DMS 273 (cell line): Measurements from ENCODE around the gene UBD.

Experiments used
- DNase-seq: peaks from one replicate; lab custom pipeline; 2025; ENCODE audit not compliant: unreplicated experiment; lab: John Stamatoyannopoulos, UW

UBD gene

DNA sequence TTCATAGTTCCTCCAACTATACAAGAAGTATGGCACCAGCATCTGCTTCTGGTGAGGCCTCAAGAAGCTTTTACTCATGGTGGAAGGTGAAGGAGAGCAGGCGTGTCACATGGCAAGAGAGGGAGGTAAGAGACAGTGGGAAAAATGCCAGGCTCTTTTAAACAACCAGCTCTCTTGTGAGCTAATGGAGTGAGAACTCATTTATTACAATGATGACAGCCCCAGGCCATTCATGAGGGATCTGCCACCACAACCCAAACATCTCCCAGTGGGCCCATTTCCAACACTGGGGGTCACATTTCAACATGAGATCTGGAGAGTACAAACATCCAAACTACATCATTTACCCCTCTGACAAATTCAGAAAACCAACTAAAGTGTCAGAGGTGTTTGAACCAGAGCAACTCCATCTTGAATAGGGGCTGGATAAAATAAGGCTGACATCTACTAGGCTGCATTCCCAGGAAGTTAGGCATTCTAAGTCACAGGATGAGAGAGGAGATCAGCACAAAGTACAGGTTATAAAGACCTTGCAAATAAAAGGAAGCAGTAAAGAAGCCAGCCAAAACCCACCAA, 2.2 kb upstream of the UBD start:
- no peak for DNase-seq

DNA sequence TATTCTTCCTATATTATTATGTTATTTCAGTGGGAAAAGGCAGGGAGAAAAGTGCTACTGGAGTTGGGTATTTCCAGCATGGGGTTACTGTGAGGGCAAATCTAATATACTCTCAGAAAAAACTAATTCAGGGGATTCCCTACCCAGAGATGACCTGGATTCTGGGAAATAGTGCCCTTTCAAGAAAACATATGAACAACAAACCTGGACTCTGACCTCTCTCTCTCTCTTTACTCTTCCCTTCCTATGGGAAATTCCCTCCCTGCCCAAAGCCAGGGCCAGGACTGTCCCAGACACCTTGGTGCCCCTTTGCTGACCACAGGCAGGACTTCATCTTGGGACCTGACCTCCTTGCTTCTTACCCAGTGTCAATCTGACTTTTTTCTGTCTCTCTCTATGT, 1.6 kb upstream of the UBD start:
- DNase-seq, result no peak

DNA sequence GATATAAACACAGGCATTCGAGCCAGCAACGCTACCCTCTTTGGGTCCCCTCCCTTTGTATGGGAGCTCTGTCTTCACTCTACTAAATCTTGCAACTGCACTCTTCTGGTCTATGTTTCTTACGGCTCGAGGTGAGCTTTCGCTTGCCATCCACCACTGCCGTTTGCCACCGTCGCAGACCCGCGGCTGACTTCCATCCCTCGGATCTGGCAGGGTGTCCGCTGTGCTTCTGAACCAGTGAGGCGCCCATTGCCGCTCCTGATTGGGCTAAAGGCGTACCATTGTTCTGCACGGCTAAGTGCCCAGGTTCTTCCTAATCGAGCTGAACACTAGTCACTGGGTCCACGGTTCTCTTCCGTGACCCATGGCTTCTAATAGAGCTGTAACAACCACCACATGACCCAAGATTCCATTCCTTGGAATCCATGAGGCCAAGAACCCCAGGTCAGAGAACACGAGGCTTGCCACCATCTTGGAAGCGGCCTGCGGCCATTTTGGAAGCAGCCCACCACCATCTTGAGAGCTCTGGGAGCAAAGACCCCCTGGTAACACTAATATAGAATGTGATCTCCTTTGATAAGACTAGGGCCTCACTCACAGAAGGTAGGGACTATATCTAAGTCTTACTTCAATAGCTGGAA, 973 bp downstream of the UBD start:
- no peak for DNase-seq

DNA sequence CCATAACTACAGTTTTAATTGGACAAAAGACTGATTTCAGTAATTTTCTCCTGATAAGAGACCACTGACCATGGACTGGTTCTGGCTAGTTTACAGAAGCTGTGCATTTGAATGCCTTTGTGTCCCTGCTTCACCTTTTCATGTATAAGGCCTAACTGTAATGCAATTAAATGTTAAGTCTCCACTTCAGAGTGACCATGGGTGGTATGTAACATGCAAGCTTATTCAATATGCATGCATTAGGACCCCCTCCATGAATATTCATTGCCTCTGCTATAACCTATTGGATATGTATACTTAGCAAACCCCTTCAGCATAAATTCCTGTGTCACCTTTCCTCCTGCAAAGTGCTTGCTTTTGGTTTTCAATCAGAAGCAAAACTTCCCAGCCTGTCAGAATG, 2.2 kb downstream of the UBD start:
- no peak for DNase-seq

DNA sequence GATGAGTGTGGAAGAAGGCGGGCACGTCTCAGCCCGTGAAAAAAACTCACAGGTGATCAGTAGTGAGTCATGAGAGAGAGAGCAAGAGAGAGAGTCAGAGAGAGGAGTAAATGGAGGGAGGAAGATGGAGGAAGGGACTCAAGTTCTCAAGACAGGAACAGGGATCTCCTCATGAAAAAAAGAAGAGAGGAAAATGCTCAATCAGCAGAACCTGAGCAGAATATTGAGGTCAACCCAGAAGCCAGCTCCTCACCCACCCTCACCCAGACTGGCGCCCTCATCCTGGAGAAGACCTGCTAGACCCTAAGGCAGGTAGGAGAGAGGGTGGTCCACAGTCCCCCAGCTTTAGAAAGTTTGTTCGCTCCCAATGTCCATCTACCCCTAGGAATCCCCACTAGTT, 4.8 kb downstream of the UBD start:
- no peak for DNase-seq

DNA sequence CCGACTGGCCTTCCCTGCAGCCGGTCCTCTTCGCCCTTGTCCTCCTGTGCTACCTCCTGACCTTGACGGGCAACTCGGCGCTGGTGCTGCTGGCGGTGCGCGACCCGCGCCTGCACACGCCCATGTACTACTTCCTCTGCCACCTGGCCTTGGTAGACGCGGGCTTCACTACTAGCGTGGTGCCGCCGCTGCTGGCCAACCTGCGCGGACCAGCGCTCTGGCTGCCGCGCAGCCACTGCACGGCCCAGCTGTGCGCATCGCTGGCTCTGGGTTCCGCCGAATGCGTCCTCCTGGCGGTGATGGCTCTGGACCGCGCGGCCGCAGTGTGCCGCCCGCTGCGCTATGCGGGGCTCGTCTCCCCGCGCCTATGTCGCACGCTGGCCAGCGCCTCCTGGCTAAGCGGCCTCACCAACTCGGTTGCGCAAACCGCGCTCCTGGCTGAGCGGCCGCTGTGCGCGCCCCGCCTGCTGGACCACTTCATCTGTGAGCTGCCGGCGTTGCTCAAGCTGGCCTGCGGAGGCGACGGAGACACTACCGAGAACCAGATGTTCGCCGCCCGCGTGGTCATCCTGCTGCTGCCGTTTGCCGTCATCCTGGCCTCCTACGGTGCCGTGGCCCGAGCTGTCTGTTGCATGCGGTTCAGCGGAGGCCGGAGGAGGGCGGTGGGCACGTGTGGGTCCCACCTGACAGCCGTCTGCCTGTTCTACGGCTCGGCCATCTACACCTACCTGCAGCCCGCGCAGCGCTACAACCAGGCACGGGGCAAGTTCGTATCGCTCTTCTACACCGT, 6.1 kb downstream of the UBD start:
- DNase-seq, result peak; percentile 57

DNA sequence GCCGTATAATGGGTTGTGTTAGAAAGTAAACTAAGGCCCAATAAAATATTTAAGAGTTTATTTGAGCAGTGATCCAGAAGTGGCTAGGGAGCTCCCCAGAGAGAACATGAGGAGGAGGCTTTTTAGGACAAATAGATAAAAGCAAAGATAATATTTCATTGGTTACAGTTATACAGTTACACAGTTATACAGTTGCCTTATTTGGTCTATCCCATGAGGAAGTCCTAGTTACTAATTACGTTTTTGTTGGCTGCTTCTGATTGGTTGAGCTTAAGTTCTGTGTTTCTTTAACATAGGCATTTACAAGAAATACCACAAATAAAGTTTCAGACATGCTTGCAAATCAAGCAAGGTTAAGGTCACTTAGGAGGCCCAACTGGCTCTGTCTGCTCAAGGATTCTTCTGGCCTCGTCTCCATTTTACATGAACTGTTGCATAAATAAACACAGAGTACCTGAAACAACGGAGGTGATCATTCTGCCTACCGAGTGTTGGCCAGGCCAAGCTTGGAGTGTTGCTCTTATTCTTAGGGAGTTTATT, 7.0 kb downstream of the UBD start:
- peak; percentile 82 for DNase-seq

DNA sequence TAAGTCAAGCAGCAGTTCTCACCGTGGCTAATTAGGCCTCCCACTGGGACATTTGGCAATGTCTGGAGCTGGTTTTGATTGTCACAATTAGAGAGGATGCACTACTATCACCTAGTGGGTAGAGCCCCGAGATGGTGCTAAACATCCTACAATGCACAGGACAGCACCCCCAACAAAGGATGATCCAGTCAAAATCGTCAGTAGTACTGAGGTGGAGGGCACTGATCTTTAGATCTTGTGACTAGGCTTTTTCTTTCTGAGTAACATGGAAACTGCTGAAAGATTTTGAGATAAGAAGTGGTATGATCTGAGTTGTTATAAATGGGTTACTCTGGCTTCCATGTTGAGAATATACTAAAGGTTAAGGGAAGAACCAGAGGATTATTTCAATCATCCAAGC, 12.0 kb downstream of the UBD start:
- no peak for DNase-seq

DNA sequence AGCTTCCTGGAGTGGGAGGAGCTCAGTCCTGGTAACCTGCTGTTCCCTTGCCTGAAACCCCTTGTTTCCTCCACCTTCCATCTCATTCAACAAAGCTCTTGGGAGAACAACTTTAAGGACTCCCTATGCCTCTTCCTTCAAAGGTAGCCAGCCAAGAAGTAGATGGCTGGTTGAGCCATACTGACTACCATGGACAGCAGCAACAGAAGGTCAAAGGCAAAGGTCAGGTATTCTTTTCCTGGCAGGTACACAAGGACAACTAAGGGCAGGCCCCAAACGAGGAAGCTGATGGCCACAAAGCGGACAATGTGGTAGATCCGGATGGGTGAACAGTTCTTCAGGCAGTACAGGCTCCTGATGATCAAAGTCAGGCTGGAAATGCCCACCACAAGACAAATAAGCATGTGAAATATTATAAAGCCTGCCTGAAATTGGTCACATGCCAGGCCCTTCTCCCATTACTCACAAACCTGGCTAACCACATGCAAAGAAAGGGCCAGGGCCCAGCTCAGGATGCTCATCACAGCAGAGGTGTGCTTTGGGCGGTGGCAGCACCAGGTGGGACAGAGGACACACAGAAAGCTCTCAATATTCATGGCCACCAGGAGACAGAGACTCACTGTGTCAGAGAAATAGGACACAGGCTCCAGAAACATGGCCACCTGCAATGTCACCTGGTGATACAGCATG, 21.7 kb downstream of the UBD start:
- no peak for DNase-seq

DNA sequence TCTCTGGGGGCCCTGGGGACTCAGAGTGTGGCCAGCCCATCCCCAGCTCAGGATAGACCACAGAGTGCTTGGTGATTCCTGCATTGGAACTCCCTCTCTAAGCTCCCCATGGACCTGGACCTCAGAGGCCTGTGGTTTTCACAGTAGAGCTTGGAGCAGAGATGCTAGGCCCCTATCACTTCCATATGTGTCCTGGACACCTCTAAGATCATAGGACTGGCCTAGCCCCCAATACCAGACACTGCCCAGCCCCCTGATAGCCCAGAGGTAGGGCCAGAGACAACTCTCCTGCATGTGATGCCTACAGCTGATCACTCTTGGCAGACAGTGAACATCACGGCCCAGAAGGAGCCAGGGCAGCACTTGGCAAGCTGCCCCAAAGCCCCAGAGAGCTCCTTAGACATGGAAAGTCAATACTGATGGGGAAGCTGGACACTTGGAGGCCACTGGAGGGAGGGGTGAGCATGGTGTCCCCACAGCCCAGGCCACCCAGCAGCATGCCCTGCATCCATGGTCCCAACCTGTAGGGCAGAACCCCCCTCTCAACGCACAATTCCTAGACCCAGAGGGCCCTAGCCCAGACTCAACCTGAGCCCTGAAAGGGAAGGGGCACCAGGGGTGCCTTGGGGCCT, 27.1 kb downstream of the UBD start:
- DNase-seq, result no peak

DNA sequence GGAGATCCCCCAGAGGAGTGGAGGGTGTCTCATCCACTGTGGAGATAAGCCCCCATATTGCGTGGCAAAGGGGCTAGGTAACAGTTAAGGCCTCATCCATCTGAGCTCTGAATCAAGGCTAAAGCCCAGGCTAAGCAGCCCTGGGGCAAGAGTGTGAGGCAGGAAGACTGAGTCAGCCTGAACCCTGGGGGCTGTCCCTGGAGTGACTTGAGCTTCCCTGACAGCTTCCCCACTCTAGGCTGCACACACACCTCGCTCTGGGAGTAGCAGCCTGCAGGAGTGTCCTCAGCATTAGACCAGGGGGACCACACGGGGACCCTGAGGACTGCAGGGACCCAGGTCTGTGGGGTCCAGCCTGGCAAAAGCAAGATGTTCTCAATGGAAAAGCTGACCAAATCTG, 27.9 kb downstream of the UBD start:
- no peak for DNase-seq

DNA sequence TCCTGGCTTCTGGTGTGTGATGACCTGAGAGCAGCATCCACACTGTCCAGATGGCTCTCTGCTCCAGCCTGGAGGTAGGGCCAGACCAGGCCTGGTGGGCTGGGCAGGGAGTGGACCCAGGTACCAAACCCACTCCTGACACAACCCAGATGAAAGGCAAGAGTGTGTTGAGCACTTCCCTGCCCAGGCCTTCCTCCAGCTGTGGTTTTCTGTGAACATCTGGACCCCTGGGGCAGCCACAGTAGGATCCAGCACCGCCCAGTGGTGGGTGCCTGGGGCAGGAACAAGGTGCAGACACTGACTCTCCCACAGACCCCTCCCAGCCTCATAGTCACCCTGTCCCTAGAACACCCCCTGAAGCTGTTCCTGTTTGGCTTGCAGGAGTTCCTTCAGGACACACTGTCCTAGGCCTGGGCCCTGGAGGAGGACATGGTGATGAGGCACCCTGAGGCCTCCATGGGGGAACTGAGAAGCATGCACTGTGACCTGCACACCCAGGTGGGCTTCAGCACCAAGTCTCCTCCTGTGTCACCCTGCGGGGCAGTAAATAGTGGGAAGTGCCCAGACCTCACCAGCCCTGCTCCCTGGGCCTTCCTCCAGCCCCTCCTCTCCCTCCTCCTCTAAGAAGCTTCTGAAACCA, 28.7 kb downstream of the UBD start:
- DNase-seq, result no peak

DNA sequence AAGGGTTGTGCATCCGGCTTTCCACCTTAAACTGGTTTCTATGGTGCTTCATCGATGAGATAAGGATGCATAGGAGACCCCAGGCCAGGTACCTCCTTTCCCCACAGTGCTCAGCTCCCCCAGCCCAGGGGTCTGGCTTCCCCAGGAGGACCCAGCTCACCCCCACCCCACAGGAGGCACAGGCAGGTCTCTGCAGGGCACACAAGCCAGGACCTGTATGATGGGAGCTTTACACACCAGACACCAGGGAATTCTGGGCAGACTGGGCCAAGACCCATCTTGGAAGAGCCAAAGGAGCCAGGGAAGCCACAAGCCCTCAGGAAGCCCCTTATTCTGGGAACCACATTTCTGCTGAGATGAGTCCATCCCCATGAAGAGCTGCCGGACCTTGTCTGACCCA, 29.6 kb downstream of the UBD start:
- no peak for DNase-seq

DNA sequence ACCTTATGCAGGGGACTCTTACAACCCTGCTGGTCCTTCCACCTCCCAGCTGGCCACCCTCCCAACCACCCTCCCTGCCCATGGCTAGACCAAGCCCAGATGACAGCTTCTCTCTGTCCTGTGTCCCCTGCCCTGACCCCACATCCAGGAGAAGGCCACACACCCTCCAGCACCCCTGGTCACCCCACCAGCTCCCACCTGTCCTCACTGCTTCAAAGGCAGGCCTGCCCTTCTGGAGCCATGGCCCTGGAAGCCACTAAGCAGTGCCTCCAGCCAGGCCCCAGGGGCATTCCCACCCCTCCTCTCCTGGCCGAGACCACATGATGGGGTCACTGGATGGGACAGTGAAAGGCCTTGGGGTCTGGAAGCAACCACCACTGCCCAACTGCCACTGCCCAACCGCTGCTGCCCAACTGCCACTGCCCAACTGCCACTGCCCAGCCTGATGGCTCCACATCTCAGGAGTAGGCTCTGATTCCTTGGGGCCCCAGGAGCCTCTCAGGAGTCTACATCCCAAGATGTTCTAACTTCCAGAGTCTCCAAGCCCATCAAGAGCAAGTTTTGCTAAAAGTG, 30.5 kb downstream of the UBD start:
- no peak for DNase-seq

DNA sequence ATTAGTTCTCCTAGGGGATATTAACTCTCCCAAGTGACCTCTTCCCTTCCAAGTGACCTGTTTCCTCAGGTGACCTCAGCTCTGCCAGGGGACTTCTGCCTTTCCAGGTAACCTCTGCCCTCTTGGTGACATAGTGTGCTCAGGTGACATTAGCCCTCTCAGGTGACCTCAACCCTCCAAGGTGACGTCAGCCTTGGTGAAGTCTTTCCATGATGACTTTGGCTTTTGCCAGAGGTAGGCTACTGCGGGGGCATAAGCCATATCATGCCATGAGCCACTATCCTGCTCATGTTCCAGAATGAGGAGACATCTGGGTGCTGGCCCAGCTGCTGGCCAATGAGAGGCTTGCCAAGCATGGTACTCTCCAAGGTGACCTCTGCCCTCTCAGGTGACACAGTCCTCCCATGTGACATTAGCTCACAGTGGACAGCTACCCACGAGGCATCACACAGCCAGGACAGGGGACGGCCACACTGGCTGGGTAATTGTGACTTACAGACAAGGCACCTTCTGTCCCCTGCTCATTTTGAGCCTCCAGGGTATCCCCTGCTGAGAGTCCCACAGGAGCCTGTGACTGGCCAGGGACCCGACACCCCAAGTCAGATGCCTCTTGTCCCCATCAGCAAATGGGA, 31.1 kb downstream of the UBD start:
- DNase-seq, result no peak

DNA sequence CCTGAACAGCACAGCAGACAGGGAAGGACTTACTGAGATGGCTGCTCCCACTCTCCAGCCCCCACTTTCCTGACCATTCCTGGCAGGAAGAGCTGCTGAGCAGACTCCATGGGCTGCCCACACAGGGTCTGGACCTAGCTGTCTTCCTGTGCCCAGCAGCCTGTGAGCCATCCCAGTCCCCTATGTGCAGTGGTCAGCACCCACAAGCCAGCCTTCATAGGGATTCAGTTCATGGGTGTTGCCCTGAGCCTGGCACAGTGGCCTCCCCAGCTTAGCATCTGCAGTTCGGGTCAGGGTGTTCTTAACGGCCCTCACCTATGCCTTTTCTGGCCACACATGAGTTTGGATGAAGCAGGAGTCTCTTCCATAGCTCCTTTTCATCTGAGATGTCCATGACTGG, 32.0 kb downstream of the UBD start:
- DNase-seq, result no peak

DNA sequence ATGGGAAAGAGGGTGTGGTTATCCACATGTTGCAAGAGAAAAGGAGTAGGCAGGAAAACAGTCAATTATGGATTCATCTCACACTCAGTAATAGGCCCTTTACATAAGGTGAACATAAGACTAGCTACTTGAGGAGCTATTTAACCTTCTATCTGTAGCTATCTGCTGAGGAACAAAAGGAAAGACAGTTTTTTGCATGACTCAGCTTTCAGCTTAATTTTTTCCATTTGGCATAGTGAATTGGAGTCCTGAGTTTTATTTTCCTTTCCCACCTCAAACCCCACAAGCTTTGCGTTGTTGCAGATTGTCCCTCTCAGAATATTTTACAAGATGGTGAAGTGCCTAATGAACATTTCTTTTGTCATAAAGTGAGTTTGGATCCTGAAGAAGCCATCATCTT, 32.4 kb downstream of the UBD start:
- DNase-seq, result no peak

DNA sequence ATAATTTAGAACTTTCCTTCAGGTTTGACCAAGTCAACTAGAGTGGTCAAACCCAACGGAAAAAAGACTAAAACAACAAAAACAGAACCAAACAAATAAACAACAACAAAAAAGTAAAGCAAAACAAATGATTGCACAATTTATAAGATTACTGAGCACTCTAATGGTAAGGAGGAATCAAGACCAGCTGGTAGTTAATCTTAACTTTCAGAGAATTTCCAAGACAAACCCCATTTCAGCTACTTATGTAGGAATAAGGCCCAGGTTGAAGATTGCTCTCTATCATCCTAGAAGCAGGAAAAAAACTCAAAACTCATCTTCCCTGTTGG, 34.3 kb downstream of the UBD start:
- no peak for DNase-seq

DNA sequence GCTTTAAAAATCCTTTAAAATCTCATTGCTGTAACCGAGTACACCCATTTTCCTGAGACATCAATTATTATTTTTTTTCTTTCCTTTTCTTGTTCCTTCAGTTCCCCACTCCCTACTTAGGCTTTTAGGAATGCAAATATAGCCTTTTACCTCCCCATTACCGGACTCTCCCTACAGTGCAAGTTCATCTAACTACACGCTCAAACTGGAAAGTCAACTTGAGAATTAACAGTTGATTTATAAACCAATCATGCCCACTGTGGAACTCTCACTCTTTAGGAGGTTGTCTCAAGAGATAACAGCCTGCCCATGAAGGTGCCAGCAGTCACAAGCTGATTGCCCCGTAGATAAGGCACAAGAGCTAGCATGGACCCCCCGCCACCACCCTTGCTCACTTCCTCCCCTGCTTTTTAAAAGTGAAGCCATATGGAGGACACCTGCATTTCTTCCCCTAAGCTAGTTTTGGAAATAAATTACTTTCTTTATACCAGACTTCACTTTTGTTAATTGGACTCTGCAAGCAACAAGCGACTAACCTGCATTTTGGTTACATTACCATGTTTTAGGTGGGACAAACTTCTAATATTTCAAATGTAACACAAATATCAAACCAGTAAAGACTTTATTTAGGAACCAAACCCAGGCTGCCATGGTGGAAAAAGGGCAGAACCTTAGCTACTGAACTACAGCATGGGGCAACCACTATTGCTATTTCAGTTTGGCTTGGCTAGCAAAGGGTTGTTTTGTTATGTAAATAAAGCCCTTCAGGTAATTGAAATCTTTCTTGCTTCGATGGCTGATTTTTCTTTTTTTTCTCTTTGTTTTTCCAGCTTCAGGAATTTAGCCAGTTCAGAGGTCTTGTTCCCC, 34.9 kb downstream of the UBD start:
- DNase-seq, result no peak
